Right atrium auricular region (tissue), 2 donors: ENCODE results near the gene FOXL2NB. TPM values are rescaled to one million over a fixed set of nuclear protein-coding genes. Genes with fewer than 3 reads are reported as not detected.
"Not testable (repeated sequence)": the region's sequence is repeated elsewhere in the genome, so short reads cannot be mapped to it uniquely, and the experiment has no call there.

Experiments used
- DNase-seq: peaks from one replicate; pipeline ENCODE4 v3.0.0-alpha.2; 2019; ENCODE audit warnings: low spot score
- H3K27ac ChIP-seq, 2 donors: fragments of 200-600 bp; sonication (generic); 1 replicate in 1 of 2; 2 replicates in 1 of 2; pipeline ENCODE4 v1.5.1; 2016 to 2019
- H3K27me3 ChIP-seq, 2 donors: fragments of 200-600 bp; sonication (generic); one replicate each; pipeline versions ENCODE4 v1.5.1 to v1.6.0; 2017 to 2019
- H3K36me3 ChIP-seq: fragments of 200-600 bp; sonication (generic); one replicate; pipeline ENCODE4 v1.5.1; 2016
- H3K4me1 ChIP-seq, 2 donors: fragments of 200-600 bp; sonication (generic); one replicate each; pipeline versions ENCODE4 v1.5.1 to v1.6.0; 2017 to 2019
- H3K4me3 ChIP-seq, 2 donors: fragments of 200-600 bp; sonication (generic); 1 replicate in 1 of 2; 2 replicates in 1 of 2; pipeline ENCODE4 v1.5.1; 2017 to 2019; ENCODE audit warnings: mild to moderate bottlenecking in 1 of 2, moderate library complexity in 1 of 2
- H3K9me3 ChIP-seq, 2 donors: fragments of 200-600 bp; sonication (generic); one replicate each; pipeline ENCODE4 v1.5.1; 2019
- total RNA-seq, 2 donors: library from RNA; depleted of rRNA; stranded (reverse); fragments of >200 nt; gene quantifications; one replicate each; pipeline ENCODE4 v1.1.0, GENCODE V29; 2016
- TF ChIP-seq, protein P1 (sequence below), 2 donors: fragments of 200-600 bp; sonication (generic); IDR thresholded peaks; one replicate each; pipeline ENCODE4 v1.5.1; 2019; ENCODE audit warnings: antibody characterized with exemption in 2 of 2

The FOXL2NB gene
- total RNA-seq, 2 donors from 2014 or later: not detected

- Histone ChIP-seq H3K27ac (no peak overlapping the region), H3K27me3 (no peaks in the 10 kb centered on the region), H3K36me3 (no peaks in the 10 kb centered on the region), H3K4me1 (peaks cover 0 to under 1% of the 10 kb centered on the region in 2 donors), H3K9me3 (no peaks in the 10 kb centered on the region), H3K4me3 (no peak overlapping the region)
- TF ChIP-seq, protein P1, sequence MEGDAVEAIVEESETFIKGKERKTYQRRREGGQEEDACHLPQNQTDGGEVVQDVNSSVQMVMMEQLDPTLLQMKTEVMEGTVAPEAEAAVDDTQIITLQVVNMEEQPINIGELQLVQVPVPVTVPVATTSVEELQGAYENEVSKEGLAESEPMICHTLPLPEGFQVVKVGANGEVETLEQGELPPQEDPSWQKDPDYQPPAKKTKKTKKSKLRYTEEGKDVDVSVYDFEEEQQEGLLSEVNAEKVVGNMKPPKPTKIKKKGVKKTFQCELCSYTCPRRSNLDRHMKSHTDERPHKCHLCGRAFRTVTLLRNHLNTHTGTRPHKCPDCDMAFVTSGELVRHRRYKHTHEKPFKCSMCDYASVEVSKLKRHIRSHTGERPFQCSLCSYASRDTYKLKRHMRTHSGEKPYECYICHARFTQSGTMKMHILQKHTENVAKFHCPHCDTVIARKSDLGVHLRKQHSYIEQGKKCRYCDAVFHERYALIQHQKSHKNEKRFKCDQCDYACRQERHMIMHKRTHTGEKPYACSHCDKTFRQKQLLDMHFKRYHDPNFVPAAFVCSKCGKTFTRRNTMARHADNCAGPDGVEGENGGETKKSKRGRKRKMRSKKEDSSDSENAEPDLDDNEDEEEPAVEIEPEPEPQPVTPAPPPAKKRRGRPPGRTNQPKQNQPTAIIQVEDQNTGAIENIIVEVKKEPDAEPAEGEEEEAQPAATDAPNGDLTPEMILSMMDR (IDR thresholded peaks at IDR 0.05): no peak
- no peak for DNase-seq
Measured at GRCh38 chr3:138921316-138922292, 25.4 kb upstream of the FOXL2NB start.

DNA sequence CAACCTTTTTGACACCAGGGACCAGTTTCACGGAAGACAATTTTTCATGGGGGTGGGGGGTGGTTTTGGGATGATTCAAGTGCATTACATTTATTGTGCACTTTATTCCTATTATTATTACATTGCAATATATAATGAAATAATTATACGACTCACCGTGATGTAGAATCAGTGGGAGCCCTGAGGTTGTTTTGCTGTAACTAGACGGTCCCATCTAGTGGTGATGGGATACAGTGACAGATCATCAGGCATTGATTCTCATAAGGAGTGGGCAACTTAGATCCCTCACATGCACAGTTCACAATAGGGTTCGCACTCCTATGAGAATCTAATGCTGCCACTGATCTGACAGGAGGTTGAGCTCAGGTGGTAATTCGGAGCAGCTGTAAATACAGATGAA is 24.6 kb upstream of the FOXL2NB start:
- not testable (repeated sequence) for H3K27ac ChIP-seq, H3K4me1 ChIP-seq, DNase-seq

DNA sequence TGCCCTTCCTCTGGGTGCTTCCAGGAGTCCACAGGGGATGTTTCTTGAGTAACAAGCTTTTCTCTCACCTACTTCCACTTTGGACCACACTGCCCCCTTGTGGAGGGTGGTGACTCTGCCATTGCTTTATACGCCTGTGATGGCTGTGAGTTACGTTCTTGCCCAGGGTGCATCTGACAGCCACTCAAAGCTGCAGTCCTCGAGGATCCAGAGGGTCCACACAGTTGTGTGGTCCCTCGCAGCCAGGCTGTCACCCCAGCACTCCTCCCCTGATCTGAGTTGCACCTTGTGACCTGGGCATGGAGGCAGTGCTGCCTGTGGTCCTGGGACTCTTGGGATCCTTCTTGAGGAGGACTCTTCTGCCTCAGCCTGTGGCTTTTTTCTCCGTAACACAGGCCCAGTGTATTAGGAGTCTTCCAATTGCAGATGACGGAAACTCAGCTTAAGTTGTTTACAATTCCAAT is 23.5 kb upstream of the FOXL2NB start:
- Histone ChIP-seq H3K4me1 (no peaks in the 10 kb centered on the region), H3K36me3 (no peaks in the 10 kb centered on the region), H3K4me3 (no peak overlapping the region), H3K9me3 (no peaks in the 10 kb centered on the region), H3K27ac (no peak overlapping the region), H3K27me3 (no peaks in the 10 kb centered on the region)
- TF ChIP-seq, protein P1 (IDR thresholded peaks at IDR 0.05): peak; percentile 61 to 94
- peak; percentile 90 for DNase-seq

More for the DNA sequence above, 24.6 kb upstream of the FOXL2NB start:
- H3K27me3 ChIP-seq, H3K36me3 ChIP-seq, H3K4me3 ChIP-seq, H3K9me3 ChIP-seq: not testable (repeated sequence)

- TF ChIP-seq, protein P1 (IDR thresholded peaks at IDR 0.05): no peak
- no peak for DNase-seq
- Histone ChIP-seq H3K36me3 (no peaks in the 10 kb centered on the region), H3K4me1 (no peaks in the 10 kb centered on the region), H3K4me3 (no peak overlapping the region), H3K9me3 (no peaks in the 10 kb centered on the region), H3K27ac (no peak overlapping the region), H3K27me3 (no peaks in the 10 kb centered on the region)
Measured at GRCh38 chr3:138928727-138929372, 18.2 kb upstream of the FOXL2NB start.

DNA sequence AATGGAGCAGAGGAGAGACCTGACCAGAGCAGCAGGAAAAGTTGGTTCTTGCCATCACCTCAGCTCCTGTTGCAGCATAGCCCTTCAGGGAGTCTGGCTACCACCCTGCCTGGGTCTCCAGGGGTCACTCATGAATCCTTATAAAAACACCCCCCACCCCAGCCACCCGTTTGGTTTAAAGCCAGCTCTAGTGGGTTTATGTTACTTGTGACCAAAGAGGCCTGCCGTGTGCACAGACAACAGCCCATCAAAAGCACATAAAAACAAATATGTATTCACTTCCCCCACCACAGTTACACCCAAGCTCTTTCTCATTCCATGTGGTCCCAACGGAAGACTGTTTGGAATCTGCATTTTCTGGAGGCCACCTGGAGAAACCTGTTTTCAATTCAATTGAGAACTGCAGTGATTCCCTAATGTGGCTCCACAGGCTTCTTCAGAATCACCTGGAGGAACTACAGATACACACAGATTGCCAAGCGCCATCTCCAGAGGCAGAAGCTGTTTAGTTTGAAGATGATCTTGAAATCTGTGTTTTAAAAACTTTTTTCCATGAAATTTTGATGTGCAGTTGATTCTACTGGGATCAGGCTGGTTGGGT is 13.8 kb upstream of the FOXL2NB start:
- H3K4me3 ChIP-seq: no peak overlapping the region
- TF ChIP-seq, protein P1 (IDR thresholded peaks at IDR 0.05): no peak
- no peaks in the 10 kb centered on the region for H3K36me3 ChIP-seq
- no peak overlapping the region for H3K27ac ChIP-seq
- H3K27me3 ChIP-seq: peaks cover 10 to 18% of the 10 kb centered on the region in 2 donors
- peaks cover 0 to 25% of the 10 kb centered on the region in 2 donors for H3K4me1 ChIP-seq
- no peaks in the 10 kb centered on the region for H3K9me3 ChIP-seq
- no peak for DNase-seq
